Kidney (tissue), 14 donors: ENCODE results near the gene ETAA1. TPM values are rescaled to one million over a fixed set of nuclear protein-coding genes. Genes with fewer than 3 reads are reported as not detected.

Experiments used
- DNase-seq, 5 donors: peaks; one replicate each; pipeline ENCODE4 v3.0.0-alpha.2; 2013 to 2020
- FAIRE-seq: peaks from 2 replicates; lab custom pipeline; 2012; peaks lifted over from hg19 to GRCh38; lab: Jason Lieb, UNC
- H3K27ac ChIP-seq, 2 donors: one replicate each; pipeline ENCODE4 v1.7.0; 2013; ENCODE audit warnings: low read depth in 2 of 2, low read length in 2 of 2, inconsistent platforms in 1 of 2
- H3K27me3 ChIP-seq: one replicate; pipeline ENCODE4 v1.7.1; 2013; ENCODE audit warnings: low read length, inconsistent platforms; ENCODE audit not compliant: control insufficient read depth, insufficient read depth
- H3K36me3 ChIP-seq, 3 donors: one replicate each; pipeline versions ENCODE4 v1.7.0 to v1.7.1; 2013; ENCODE audit warnings: low read length in 3 of 3, control low read depth in 1 of 3, inconsistent platforms in 1 of 3; ENCODE audit not compliant: insufficient read depth in 3 of 3, control insufficient read depth in 2 of 3
- H3K4me1 ChIP-seq, 3 donors: one replicate each; pipeline versions ENCODE4 v1.7.0 to v1.7.1; 2013; ENCODE audit warnings: low read length in 3 of 3, inconsistent platforms in 1 of 3, low read depth in 1 of 3; ENCODE audit not compliant: control insufficient read depth in 2 of 3, insufficient read depth in 2 of 3
- H3K4me3 ChIP-seq, 3 donors: one replicate each; pipeline versions ENCODE4 v1.7.0 to v1.8.1; 2013; ENCODE audit warnings: low read length in 3 of 3, control low read depth in 1 of 3, inconsistent platforms in 1 of 3
- H3K9ac ChIP-seq, 3 donors: one replicate each; pipeline versions ENCODE4 v1.7.0 to v1.7.1; 2013; ENCODE audit warnings: low read length in 3 of 3, control low read depth in 1 of 3, inconsistent platforms in 1 of 3
- H3K9me3 ChIP-seq, 3 donors: one replicate each; pipeline versions ENCODE4 v1.7.0 to v1.7.1; 2013; ENCODE audit warnings: low read length in 3 of 3, control low read depth in 1 of 3, inconsistent platforms in 1 of 3; ENCODE audit not compliant: control insufficient read depth in 2 of 3, insufficient read depth in 1 of 3
- CTCF ChIP-seq: IDR thresholded peaks from 3 replicates; pipeline ENCODE4 v1.5.1; 2012; ENCODE audit warnings: mild to moderate bottlenecking, moderate library complexity, borderline replicate concordance; ENCODE audit not compliant: insufficient read depth; ENCODE audit errors: extremely low read depth
- intact Hi-C: fragments of 100-400 bp; cut with DNase I; formaldehyde crosslinking; loops from one replicate; pipeline ENCODE4 v1.11.1; 2022
- polyA plus RNA-seq: library from polyadenylated mRNA; stranded (reverse); fragments of 350-450 nt; fragmentation: Illumina TruSeq; extraction: RNeasy Lipid Tissue Mini Kit (QIAGEN cat#74804); gene quantifications from one replicate; pipeline ENCODE4 v1.2.3, GENCODE V29; 2014; ENCODE audit warnings: low read depth, low replicate concordance; ENCODE audit not compliant: insufficient read depth
- total RNA-seq: library from RNA; stranded (reverse); fragmentation: NEBNext Ultra II Directional; extraction: Animal tissue kit (Norgen Biotek cat#: 25700); gene quantifications from one replicate; pipeline ENCODE4 v1.2.1, GENCODE V29; 2021
- donor health status: control.
- donor health status: control.
- donor health status: control.
- donor health status: control.
- donor health status: control.
- donor health status: DM: yes; HTN: yes; CAD: no.
- donor health status: Normal renal cell carcinoma (clear cell type).

The ETAA1 gene
- total and polyA plus RNA-seq, 2 donors from 2014 or later, result 7.6 to 14.7 TPM

- H3K9ac ChIP-seq, result no peak overlapping the region
- H3K27ac ChIP-seq, result no peak overlapping the region
- no peaks in the 10 kb centered on the region for H3K4me1 ChIP-seq
- H3K4me3 ChIP-seq, result no peak overlapping the region
- intact Hi-C loops, result no loop called here
- no peak for DNase-seq
- FAIRE-seq, result no peak
- H3K27me3 ChIP-seq, result no peaks in the 10 kb centered on the region
- no peaks in the 10 kb centered on the region for H3K36me3 ChIP-seq
- no peaks in the 10 kb centered on the region for H3K9me3 ChIP-seq
- no peak for TF ChIP-seq CTCF
Measured at GRCh38 chr2:67459761-67460160, 62.6 kb downstream of the ETAA1 start.
